WTC11 (cell line): ENCODE results near the gene EPB41L4B. TPM values are rescaled to one million over a fixed set of nuclear protein-coding genes. Genes with fewer than 3 reads are reported as not detected.
A peak's percentile ranks its signal among the peaks of the same experiment; 100 is the strongest.

Experiments used
- ATAC-seq: fragments of 200-7000 bp; cut with Tn5 transposase; 2 replicates; pipeline ENCODE4 v1.10.0; 2021; ENCODE audit warnings: mild to moderate bottlenecking, moderate library complexity
- CTCF ChIA-PET: fragments of 300-600 bp; sonication (Branson Sonifier 250); formaldehyde crosslinking; loops from one replicate; lab custom pipeline; 2021; ENCODE audit warnings: antibody characterized with exemption; lab: Charles Lee
- POLR2A ChIA-PET: fragments of 350-600 bp; sonication (Branson Sonifier 250); formaldehyde crosslinking; loops from one replicate; lab custom pipeline; 2021; ENCODE audit warnings: antibody characterized with exemption; lab: Charles Lee
- DNase-seq: peaks from one replicate; pipeline ENCODE4 v3.0.0; 2021; ENCODE audit warnings: low spot score
- H3K27ac Mint-ChIP-seq: 2 replicates; pipeline ENCODE4 v1.8.0; 2021; ENCODE audit warnings: mixed read lengths
- H3K27me3 Mint-ChIP-seq: 2 replicates; pipeline ENCODE4 v1.8.0; 2021; ENCODE audit warnings: low read depth, mild to moderate bottlenecking, moderate library complexity, mixed read lengths
- H3K36me3 Mint-ChIP-seq: 2 replicates; pipeline ENCODE4 v1.8.0; 2021; ENCODE audit warnings: mixed read lengths
- H3K4me1 Mint-ChIP-seq: 2 replicates; pipeline ENCODE4 v1.8.0; 2022; ENCODE audit warnings: mixed read lengths
- H3K4me3 Mint-ChIP-seq: 2 replicates; pipeline ENCODE4 v1.8.0; 2021; ENCODE audit warnings: mild to moderate bottlenecking, moderate library complexity, mixed read lengths
- H3K9me3 Mint-ChIP-seq: 2 replicates; pipeline ENCODE4 v1.8.0; 2021; ENCODE audit warnings: mixed read lengths
- ATF1 ChIP-seq: sonication (generic); formaldehyde crosslinking; IDR thresholded peaks from 2 replicates; pipeline ENCODE4 v1.8.1; 2023; ENCODE audit warnings: mild to moderate bottlenecking, moderate library complexity, missing genetic modification reagents
- CBFB ChIP-seq: sonication (generic); formaldehyde crosslinking; IDR thresholded peaks from 2 replicates; pipeline ENCODE4 v1.8.1; 2022; ENCODE audit warnings: mild to moderate bottlenecking, low read depth, missing genetic modification reagents
- CREB1 ChIP-seq: sonication (generic); formaldehyde crosslinking; IDR thresholded peaks from 2 replicates; pipeline ENCODE4 v1.8.0; 2023; ENCODE audit warnings: mild to moderate bottlenecking, missing genetic modification reagents
- ELF4 ChIP-seq: sonication (generic); formaldehyde crosslinking; IDR thresholded peaks from 2 replicates; pipeline ENCODE4 v1.8.1; 2022; ENCODE audit warnings: low read depth, mild to moderate bottlenecking, moderate library complexity, missing genetic modification reagents
- ERG ChIP-seq: fragments of 250-450 bp; sonication (Bioruptor Pico); IDR thresholded peaks from 2 replicates; pipeline ENCODE4 v1.8.0; 2021; ENCODE audit warnings: mild to moderate bottlenecking
- GRHL2 ChIP-seq: fragments of 250-450 bp; sonication (Bioruptor Pico); IDR thresholded peaks from 2 replicates; pipeline ENCODE4 v1.8.0; 2022; ENCODE audit warnings: mild to moderate bottlenecking, moderate library complexity; ENCODE audit not compliant: insufficient replicate concordance, severe bottlenecking
- IRF2 ChIP-seq: sonication (generic); formaldehyde crosslinking; IDR thresholded peaks from 2 replicates; pipeline ENCODE4 v1.8.0; 2022; ENCODE audit warnings: low read depth, missing genetic modification reagents, borderline replicate concordance
- NFE2L1 ChIP-seq: sonication (generic); formaldehyde crosslinking; IDR thresholded peaks from 2 replicates; pipeline ENCODE4 v1.8.1; 2023; ENCODE audit warnings: missing genetic modification reagents
- NR2C2 ChIP-seq: sonication (generic); formaldehyde crosslinking; IDR thresholded peaks from 2 replicates; pipeline ENCODE4 v1.8.0; 2022; ENCODE audit warnings: mild to moderate bottlenecking, missing genetic modification reagents
- PRRX2 ChIP-seq: fragments of 250-450 bp; sonication (Bioruptor Pico); IDR thresholded peaks from 2 replicates; pipeline ENCODE4 v1.8.0; 2021; ENCODE audit warnings: mild to moderate bottlenecking
- SMAD3 ChIP-seq: sonication (generic); formaldehyde crosslinking; IDR thresholded peaks from 2 replicates; pipeline ENCODE4 v1.8.0; 2022; ENCODE audit warnings: missing genetic modification reagents, mild to moderate bottlenecking, borderline replicate concordance
- SOX15 ChIP-seq: fragments of 250-450 bp; sonication (Bioruptor Pico); IDR thresholded peaks from 2 replicates; pipeline ENCODE4 v1.9.0; 2021; ENCODE audit warnings: mild to moderate bottlenecking
- SP1 ChIP-seq: sonication (generic); formaldehyde crosslinking; conservative IDR thresholded peaks from 2 replicates; pipeline ENCODE4 v1.8.1; 2022; ENCODE audit warnings: missing genetic modification reagents
- ZNF232 ChIP-seq: sonication (generic); formaldehyde crosslinking; IDR thresholded peaks from 2 replicates; pipeline ENCODE4 v1.8.0; 2022; ENCODE audit warnings: mild to moderate bottlenecking, missing genetic modification reagents
- ZNF425 ChIP-seq: fragments of 250-450 bp; sonication (Bioruptor Pico); conservative IDR thresholded peaks from 2 replicates; pipeline ENCODE4 v1.9.0; 2021; ENCODE audit warnings: mild to moderate bottlenecking
- total RNA-seq: library from RNA; stranded (reverse); gene quantifications from 3 replicates; pipeline ENCODE4 v1.2.3, GENCODE V29; 2021
- TF ChIP-seq, protein P1 (sequence below): sonication (generic); formaldehyde crosslinking; IDR thresholded peaks from 2 replicates; pipeline ENCODE4 v1.8.0; 2023; ENCODE audit warnings: mild to moderate bottlenecking, missing genetic modification reagents
- TF ChIP-seq, protein P2 (sequence below): fragments of 250-450 bp; sonication (Bioruptor Pico); IDR thresholded peaks from 2 replicates; pipeline ENCODE4 v1.9.0; 2021; ENCODE audit warnings: mild to moderate bottlenecking

Gene EPB41L4B
- total RNA-seq, 1 experiment from 2014 or later, result 20.0 TPM

DNA sequence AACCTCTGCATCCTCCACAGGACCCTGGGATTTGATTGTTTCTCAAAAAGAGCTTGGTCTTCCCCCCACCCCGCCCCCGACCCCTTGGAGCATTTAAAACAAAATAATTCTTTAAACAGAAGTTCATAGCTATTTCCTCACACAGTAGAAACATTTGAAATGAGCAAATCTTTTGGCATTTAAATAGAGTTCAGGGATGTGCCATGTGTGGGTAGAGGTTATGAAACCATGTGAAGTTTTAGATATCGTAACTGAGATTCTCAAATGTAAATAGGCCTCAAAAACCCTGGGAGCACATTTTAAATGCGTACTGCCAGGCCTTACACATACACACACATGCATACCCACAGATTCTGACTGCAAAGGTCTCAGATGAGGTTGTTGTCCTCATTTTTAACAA is 66.5 kb downstream of the EPB41L4B start (continued):
- TF ChIP-seq, protein P1, sequence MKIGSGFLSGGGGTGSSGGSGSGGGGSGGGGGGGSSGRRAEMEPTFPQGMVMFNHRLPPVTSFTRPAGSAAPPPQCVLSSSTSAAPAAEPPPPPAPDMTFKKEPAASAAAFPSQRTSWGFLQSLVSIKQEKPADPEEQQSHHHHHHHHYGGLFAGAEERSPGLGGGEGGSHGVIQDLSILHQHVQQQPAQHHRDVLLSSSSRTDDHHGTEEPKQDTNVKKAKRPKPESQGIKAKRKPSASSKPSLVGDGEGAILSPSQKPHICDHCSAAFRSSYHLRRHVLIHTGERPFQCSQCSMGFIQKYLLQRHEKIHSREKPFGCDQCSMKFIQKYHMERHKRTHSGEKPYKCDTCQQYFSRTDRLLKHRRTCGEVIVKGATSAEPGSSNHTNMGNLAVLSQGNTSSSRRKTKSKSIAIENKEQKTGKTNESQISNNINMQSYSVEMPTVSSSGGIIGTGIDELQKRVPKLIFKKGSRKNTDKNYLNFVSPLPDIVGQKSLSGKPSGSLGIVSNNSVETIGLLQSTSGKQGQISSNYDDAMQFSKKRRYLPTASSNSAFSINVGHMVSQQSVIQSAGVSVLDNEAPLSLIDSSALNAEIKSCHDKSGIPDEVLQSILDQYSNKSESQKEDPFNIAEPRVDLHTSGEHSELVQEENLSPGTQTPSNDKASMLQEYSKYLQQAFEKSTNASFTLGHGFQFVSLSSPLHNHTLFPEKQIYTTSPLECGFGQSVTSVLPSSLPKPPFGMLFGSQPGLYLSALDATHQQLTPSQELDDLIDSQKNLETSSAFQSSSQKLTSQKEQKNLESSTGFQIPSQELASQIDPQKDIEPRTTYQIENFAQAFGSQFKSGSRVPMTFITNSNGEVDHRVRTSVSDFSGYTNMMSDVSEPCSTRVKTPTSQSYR (CRISPR knock-in tag), result no peak
- no peak for TF ChIP-seq CREB1
- TF ChIP-seq GRHL2 (CRISPR knock-in tag), result no peak
- TF ChIP-seq ELF4, result no peak
- no peak for TF ChIP-seq CBFB (CRISPR knock-in tag)

DNA sequence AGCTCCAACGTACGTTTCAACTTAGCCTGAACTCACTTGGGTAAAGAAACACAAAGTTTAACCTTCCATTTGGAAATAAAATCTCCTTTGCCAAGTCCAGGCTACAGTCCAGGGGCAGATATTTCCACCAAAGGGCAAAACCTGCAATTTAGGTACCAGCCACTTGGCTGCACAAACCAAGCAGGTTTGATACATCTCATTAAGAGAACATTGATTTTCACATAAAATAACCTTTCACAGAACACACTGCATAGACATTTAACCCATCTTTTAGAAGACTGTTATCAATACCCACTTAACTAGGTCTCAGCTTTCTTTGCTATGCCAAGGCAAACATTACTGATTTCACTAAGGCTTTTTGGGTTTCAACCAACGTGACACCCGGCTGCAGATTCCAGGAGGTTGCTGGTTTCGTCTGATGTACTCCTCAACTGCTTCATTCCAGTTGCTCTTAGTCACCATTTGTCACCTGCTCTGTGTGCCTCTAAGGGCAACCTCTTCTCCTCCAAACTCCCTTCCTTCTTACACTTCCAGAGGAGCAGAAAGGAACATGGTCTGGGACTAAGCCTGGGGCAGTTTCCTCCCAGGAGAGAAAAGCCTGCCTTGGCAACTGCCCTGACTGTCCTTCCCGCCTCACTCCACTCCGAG is 67.1 kb downstream of the EPB41L4B start:
- ATAC-seq (no peak), DNase-seq (no peak)
- CTCF ChIA-PET, result interaction anchor here (0.6 to 1.6 kb wide), 3 partner anchors 70 to 200 kb away, joined by 3 to 5 read pairs (median 3); no protein-coding TSS in a partner anchor
- H3K27me3 Mint-ChIP-seq, result no peaks in the 10 kb centered on the region; the same call in 1 of the 2 replicates
- H3K27ac Mint-ChIP-seq, result peak overlapping the region; percentile 43; the same call in 1 of the 2 replicates
- no peaks in the 10 kb centered on the region for H3K9me3 Mint-ChIP-seq
- H3K4me1 Mint-ChIP-seq, result peaks cover 47% of the 10 kb centered on the region
- POLR2A ChIA-PET, result no interaction called here
- no peak overlapping the region for H3K4me3 Mint-ChIP-seq
- H3K36me3 Mint-ChIP-seq, result peaks cover 26% of the 10 kb centered on the region
- TF ChIP-seq, protein P1 (CRISPR knock-in tag), result no peak
- TF ChIP-seq ZNF425 (CRISPR knock-in tag) (no peak), IRF2 (CRISPR knock-in tag) (no peak)

GRCh38 chr9:109253241-109253636 is 67.6 kb downstream of the EPB41L4B start:
- ChIA-PET CTCF (interaction anchor here (0.6 to 1.6 kb wide), 3 partner anchors 70 to 201 kb away, joined by 3 to 5 read pairs (median 3); no protein-coding TSS in a partner anchor), POLR2A (no interaction called here)
- Mint-ChIP-seq H3K27me3 (no peaks in the 10 kb centered on the region; the same call in 1 of the 2 replicates), H3K36me3 (peaks cover 26% of the 10 kb centered on the region), H3K4me3 (no peak overlapping the region), H3K9me3 (no peaks in the 10 kb centered on the region), H3K27ac (no peak overlapping the region), H3K4me1 (peaks cover 42% of the 10 kb centered on the region)
- TF ChIP-seq SOX15 (CRISPR knock-in tag), result no peak
- no peak for TF ChIP-seq NR2C2 (CRISPR knock-in tag)
- TF ChIP-seq, protein P2, sequence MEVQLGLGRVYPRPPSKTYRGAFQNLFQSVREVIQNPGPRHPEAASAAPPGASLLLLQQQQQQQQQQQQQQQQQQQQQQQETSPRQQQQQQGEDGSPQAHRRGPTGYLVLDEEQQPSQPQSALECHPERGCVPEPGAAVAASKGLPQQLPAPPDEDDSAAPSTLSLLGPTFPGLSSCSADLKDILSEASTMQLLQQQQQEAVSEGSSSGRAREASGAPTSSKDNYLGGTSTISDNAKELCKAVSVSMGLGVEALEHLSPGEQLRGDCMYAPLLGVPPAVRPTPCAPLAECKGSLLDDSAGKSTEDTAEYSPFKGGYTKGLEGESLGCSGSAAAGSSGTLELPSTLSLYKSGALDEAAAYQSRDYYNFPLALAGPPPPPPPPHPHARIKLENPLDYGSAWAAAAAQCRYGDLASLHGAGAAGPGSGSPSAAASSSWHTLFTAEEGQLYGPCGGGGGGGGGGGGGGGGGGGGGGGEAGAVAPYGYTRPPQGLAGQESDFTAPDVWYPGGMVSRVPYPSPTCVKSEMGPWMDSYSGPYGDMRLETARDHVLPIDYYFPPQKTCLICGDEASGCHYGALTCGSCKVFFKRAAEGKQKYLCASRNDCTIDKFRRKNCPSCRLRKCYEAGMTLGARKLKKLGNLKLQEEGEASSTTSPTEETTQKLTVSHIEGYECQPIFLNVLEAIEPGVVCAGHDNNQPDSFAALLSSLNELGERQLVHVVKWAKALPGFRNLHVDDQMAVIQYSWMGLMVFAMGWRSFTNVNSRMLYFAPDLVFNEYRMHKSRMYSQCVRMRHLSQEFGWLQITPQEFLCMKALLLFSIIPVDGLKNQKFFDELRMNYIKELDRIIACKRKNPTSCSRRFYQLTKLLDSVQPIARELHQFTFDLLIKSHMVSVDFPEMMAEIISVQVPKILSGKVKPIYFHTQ, result no peak
- TF ChIP-seq NFE2L1 (CRISPR knock-in tag), result no peak
- TF ChIP-seq SMAD3 (CRISPR knock-in tag), result no peak
- no peak for TF ChIP-seq ERG (CRISPR knock-in tag)
- TF ChIP-seq SP1 (CRISPR knock-in tag), result no peak
- TF ChIP-seq PRRX2, result no peak
- TF ChIP-seq IRF2 (CRISPR knock-in tag), result no peak
- TF ChIP-seq ZNF232 (CRISPR knock-in tag), result no peak
- TF ChIP-seq ATF1 (CRISPR knock-in tag), result no peak
- ATAC-seq, result no peak
- DNase-seq, result no peak
